ENCODE results near the gene TMEM17. TPM values are rescaled to one million over a fixed set of nuclear protein-coding genes. Genes with fewer than 3 reads are reported as not detected.

Gene TMEM17
- polyA plus RNA-seq, 2 of the 4 experiments (the other 2 are of a cell fraction) = 5.2 to 10.2 TPM

DNA sequence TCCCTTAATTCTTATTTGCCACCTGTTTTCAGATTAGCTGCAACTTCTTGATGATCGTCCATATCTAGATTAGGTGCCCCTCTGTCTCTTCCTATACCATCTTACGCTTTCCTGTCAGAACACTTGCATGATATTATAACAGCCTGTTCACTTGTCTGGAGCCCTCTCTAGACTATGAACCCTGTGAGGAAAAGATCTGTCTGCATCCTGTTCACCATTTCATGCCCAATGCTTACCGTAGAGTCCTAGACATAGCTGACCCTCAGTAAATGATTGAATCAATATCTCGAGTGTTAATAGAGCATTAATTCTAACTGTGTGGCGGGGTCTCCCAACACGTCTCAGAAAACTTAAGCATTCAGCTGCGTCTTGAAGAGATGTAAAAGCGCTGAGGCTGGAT lies 31.8 kb upstream of the TMEM17 start:
- ChIA-PET CTCF (interaction anchor here (0.7 to 1.5 kb wide), 6 partner anchors 12 to 871 kb away, joined by 3 to 5 read pairs (median 4); no protein-coding TSS in a partner anchor), POLR2A (no interaction called here)
- no peak for FAIRE-seq
- TF ChIP-seq PHF8 (IDR thresholded peaks at IDR 0.05; ENCODE audit: borderline replicate concordance, low read depth) (no peak), RARB (CRISPR knock-in tag; IDR thresholded peaks at IDR 0.05) (no peak), NPAS2 (CRISPR knock-in tag; IDR thresholded peaks at IDR 0.05; ENCODE audit: borderline replicate concordance) (no peak), ATOH8 (CRISPR knock-in tag; IDR thresholded peaks at IDR 0.05; ENCODE audit: low read depth) (no peak), FOXS1 (CRISPR knock-in tag; IDR thresholded peaks at IDR 0.05) (no peak), ZSCAN20 (CRISPR knock-in tag; IDR thresholded peaks at IDR 0.05) (no peak), NR3C1 (IDR thresholded peaks at IDR 0.05) (no peak), KDM1A (IDR thresholded peaks at IDR 0.05; ENCODE audit: low read depth) (no peak), EHMT2 (IDR thresholded peaks at IDR 0.05; ENCODE audit: low read depth) (no peak), USF2 (IDR thresholded peaks at IDR 0.05) (no peak), CBX2 (IDR thresholded peaks at IDR 0.05; ENCODE audit: borderline replicate concordance, low read depth) (no peak), MAFK (IDR thresholded peaks at IDR 0.05; ENCODE audit: partially characterized antibody) (no peak), NFE2L2 (conservative IDR thresholded peaks at IDR 0.05; ENCODE audit: low read length) (no peak), RNF2 (IDR thresholded peaks at IDR 0.05; ENCODE audit: borderline replicate concordance, low read depth) (no peak), HEYL (CRISPR knock-in tag; IDR thresholded peaks at IDR 0.05) (no peak), PBX3 (IDR thresholded peaks at IDR 0.05) (no peak), RAD21 (conservative IDR thresholded peaks at IDR 0.05 in 1 of 2, IDR thresholded peaks at IDR 0.05 in 1 of 2) (no peak), ZFP36 (IDR thresholded peaks at IDR 0.05; ENCODE audit: borderline replicate concordance, partially characterized antibody) (no peak)
- TF ChIP-seq, protein P1, sequence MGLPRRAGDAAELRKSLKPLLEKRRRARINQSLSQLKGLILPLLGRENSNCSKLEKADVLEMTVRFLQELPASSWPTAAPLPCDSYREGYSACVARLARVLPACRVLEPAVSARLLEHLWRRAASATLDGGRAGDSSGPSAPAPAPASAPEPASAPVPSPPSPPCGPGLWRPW (IDR thresholded peaks at IDR 0.05) = no peak
- TF ChIP-seq, protein P2, sequence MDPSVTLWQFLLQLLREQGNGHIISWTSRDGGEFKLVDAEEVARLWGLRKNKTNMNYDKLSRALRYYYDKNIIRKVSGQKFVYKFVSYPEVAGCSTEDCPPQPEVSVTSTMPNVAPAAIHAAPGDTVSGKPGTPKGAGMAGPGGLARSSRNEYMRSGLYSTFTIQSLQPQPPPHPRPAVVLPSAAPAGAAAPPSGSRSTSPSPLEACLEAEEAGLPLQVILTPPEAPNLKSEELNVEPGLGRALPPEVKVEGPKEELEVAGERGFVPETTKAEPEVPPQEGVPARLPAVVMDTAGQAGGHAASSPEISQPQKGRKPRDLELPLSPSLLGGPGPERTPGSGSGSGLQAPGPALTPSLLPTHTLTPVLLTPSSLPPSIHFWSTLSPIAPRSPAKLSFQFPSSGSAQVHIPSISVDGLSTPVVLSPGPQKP (IDR thresholded peaks at IDR 0.05; ENCODE audit: low read depth, low read length) = no peak
- DNase-seq (ENCODE audit: low read depth in 1 of 2, low spot score in 1 of 2) = no peak
- Histone ChIP-seq H3K4me2 (no peak overlapping the region), H3K27ac (peak overlapping the region in 1 of 2 experiments; percentile 40; a peak in 3 of 6 replicates), H3K9me3 (no peaks in the 10 kb centered on the region), H3K4me3 (no peak overlapping the region), H3K4me1 (peaks cover 26% of the 10 kb centered on the region)
- ATAC-seq = no peak
- WGBS (ENCODE audit: missing lambda C conversion rate) = 82% methylated on average over 8 of the region's 8 CpGs

DNA sequence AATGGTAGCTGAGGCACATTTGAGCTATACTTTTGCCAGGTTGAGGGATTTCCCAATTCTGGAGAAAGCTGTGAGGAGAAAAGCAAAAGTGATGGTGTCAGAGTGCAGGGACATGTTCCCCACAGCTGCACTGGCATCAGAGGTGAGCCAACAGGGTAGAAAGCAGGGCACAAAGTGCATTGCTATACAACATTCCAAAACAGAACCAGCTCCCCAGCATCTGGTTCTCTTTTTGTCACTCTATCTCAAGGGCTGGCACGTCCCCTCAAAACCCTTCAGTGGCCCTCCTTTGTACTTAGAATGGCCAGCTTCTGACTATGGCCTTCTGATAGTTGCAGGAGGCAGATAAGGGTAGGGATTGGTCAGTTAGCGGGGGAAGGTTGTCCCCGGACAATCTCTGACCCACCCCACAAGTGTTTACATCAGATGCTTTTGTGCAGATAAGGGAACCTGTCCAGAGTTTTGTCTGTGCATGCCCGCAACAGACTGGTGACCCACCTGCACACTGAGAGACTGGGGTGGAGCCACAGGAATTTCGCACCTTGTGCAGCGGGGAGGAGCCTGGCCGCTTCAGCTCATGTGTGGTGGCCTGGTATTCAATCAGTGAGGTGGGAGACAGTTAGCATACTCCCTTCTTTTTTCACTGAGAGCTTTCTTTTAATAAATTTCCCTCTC lies 31.0 kb upstream of the TMEM17 start:
- DNase-seq (ENCODE audit: low read depth in 1 of 2, low spot score in 1 of 2) = no peak
- FAIRE-seq = no peak
- no peak for ATAC-seq
- no peak for TF ChIP-seq ZFP36 (IDR thresholded peaks at IDR 0.05; ENCODE audit: borderline replicate concordance, partially characterized antibody)
- TF ChIP-seq CBX8 (IDR thresholded peaks at IDR 0.05) = no peak
- TF ChIP-seq HOXB5 (CRISPR knock-in tag; IDR thresholded peaks at IDR 0.05) = no peak
- TF ChIP-seq, protein P3, sequence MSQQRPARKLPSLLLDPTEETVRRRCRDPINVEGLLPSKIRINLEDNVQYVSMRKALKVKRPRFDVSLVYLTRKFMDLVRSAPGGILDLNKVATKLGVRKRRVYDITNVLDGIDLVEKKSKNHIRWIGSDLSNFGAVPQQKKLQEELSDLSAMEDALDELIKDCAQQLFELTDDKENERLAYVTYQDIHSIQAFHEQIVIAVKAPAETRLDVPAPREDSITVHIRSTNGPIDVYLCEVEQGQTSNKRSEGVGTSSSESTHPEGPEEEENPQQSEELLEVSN (IDR thresholded peaks at IDR 0.05; ENCODE audit: borderline replicate concordance, low read depth) = no peak
- TF ChIP-seq BHLHE40 (IDR thresholded peaks at IDR 0.05; ENCODE audit: low read depth, low read length) = no peak
- TF ChIP-seq PBX3 (IDR thresholded peaks at IDR 0.05) = no peak
- TF ChIP-seq CHD4 (IDR thresholded peaks at IDR 0.05; ENCODE audit: borderline replicate concordance) = no peak
- TF ChIP-seq, protein P1 (IDR thresholded peaks at IDR 0.05) = no peak
- TF ChIP-seq FOSB (CRISPR knock-in tag; IDR thresholded peaks at IDR 0.05) = no peak
- TF ChIP-seq KDM5A (IDR thresholded peaks at IDR 0.05) = no peak
- no peak for TF ChIP-seq EP300 (IDR thresholded peaks at IDR 0.05)
- TF ChIP-seq POLR2AphosphoS2 (conservative IDR thresholded peaks at IDR 0.05; ENCODE audit: low read length) = no peak
- no peak for TF ChIP-seq GATA3 (IDR thresholded peaks at IDR 0.05; ENCODE audit: borderline replicate concordance)

More for the DNA sequence above, 31.0 kb upstream of the TMEM17 start:
- Histone ChIP-seq H3K4me3 (no peak overlapping the region), H3K9me3 (no peaks in the 10 kb centered on the region), H3K4me1 (peaks cover 26% of the 10 kb centered on the region), H3K27ac (peak overlapping the region in 1 of 2 experiments; percentile 40; a peak in 3 of 6 replicates), H3K4me2 (no peak overlapping the region)
- ChIA-PET CTCF (interaction anchor here (1.0 to 1.4 kb wide), 4 partner anchors 11 to 125 kb away, joined by 3 to 5 read pairs (median 4); no protein-coding TSS in a partner anchor), POLR2A (interaction anchor here (1.9 kb wide), 1 partner anchor 31 kb away, joined by 5 read pairs; the partner anchor contains the start of gene TMEM17)
- 94% methylated on average over 7 of the region's 7 CpGs for WGBS (ENCODE audit: missing lambda C conversion rate)
